HepG2 (cell line): ENCODE data around the gene COX4I2. TPM values are rescaled to one million over a fixed set of nuclear protein-coding genes. Genes with fewer than 3 reads are reported as not detected.

Experiments
- ELF1 ChIP-seq: sonication (generic); formaldehyde crosslinking; IDR thresholded peaks from 2 replicates; pipeline ENCODE4 v1.4.0; 2020; ENCODE audit warnings: missing genetic modification reagents
- HIVEP1 ChIP-seq: sonication (generic); formaldehyde crosslinking; IDR thresholded peaks from 2 replicates; pipeline ENCODE4 v1.4.0; 2020; ENCODE audit warnings: mild to moderate bottlenecking, missing genetic modification reagents
- KDM2A ChIP-seq: sonication (generic); formaldehyde crosslinking; IDR thresholded peaks from 2 replicates; pipeline ENCODE4 v1.4.0; 2020; ENCODE audit warnings: low read depth, missing genetic modification reagents, borderline replicate concordance
- KLF11 ChIP-seq: IDR thresholded peaks from 2 replicates; pipeline ENCODE4 v1.6.1; 2016; ENCODE audit warnings: missing compliant biosample characterization
- NFATC3 ChIP-seq: sonication (generic); formaldehyde crosslinking; IDR thresholded peaks from 2 replicates; pipeline ENCODE4 v1.5.1; 2020; ENCODE audit warnings: mild to moderate bottlenecking, missing genetic modification reagents
- NFRKB ChIP-seq: fragments of 450-650 bp; IDR thresholded peaks from 2 replicates; pipeline ENCODE4 v1.6.1; 2017
- PRMT3 ChIP-seq: sonication (generic); formaldehyde crosslinking; IDR thresholded peaks from 2 replicates; pipeline ENCODE4 v1.8.1; 2022; ENCODE audit warnings: low read depth, mild to moderate bottlenecking, moderate library complexity, missing genetic modification reagents, borderline replicate concordance
- RFXAP ChIP-seq: sonication (generic); formaldehyde crosslinking; IDR thresholded peaks from 2 replicates; pipeline ENCODE4 v1.4.0; 2020; ENCODE audit warnings: missing genetic modification reagents, borderline replicate concordance
- SMAD1 ChIP-seq: sonication (generic); formaldehyde crosslinking; IDR thresholded peaks from 2 replicates; pipeline ENCODE4 v1.4.0; 2020; ENCODE audit warnings: missing genetic modification reagents, low read depth, mild to moderate bottlenecking, borderline replicate concordance
- ZNF143 ChIP-seq: sonication (generic); formaldehyde crosslinking; IDR thresholded peaks from 2 replicates; pipeline ENCODE4 v1.4.0; 2020; ENCODE audit warnings: missing genetic modification reagents
- ZNF251 ChIP-seq: sonication (generic); formaldehyde crosslinking; IDR thresholded peaks from 2 replicates; pipeline ENCODE4 v1.9.0; 2021; ENCODE audit warnings: mild to moderate bottlenecking, missing genetic modification reagents
- ZNF331 ChIP-seq: sonication (generic); formaldehyde crosslinking; IDR thresholded peaks from 2 replicates; pipeline ENCODE4 v1.4.0; 2020; ENCODE audit warnings: missing genetic modification reagents
- ZNF367 ChIP-seq: sonication (generic); formaldehyde crosslinking; IDR thresholded peaks from 2 replicates; pipeline ENCODE4 v1.4.0; 2020; ENCODE audit warnings: missing genetic modification reagents, borderline replicate concordance
- ZNF543 ChIP-seq: sonication (generic); formaldehyde crosslinking; IDR thresholded peaks from 2 replicates; pipeline ENCODE4 v1.4.0; 2020; ENCODE audit warnings: mild to moderate bottlenecking, missing genetic modification reagents
- ZNF572 ChIP-seq: sonication (generic); formaldehyde crosslinking; IDR thresholded peaks from 2 replicates; pipeline ENCODE4 v1.5.1; 2020; ENCODE audit warnings: mild to moderate bottlenecking, missing genetic modification reagents
- polyA plus RNA-seq, 8 experiments: library from polyadenylated mRNA; depleted of rRNA in 3 of 8; stranded (reverse) in 7 of 8; unstranded in 1 of 8; fragments of >200 nt; fragmentation: Illumina TruSeq in 4 of 8; extraction: Trizol in 4 of 8; gene quantifications; 2 replicates each; pipeline versions ENCODE4 v1.2.1 to v1.2.3, GENCODE V29; 2011 to 2016; ENCODE audit warnings: low read depth in 4 of 8, missing spikeins in 1 of 8, mixed read lengths in 1 of 8; ENCODE audit not compliant: insufficient read depth in 1 of 8
- total RNA-seq, 5 experiments: library from RNA; depleted of rRNA; stranded (reverse); fragments of >200 nt; fragmentation: Illumina TruSeq; extraction: Trizol; gene quantifications; 2 replicates each; pipeline ENCODE4 v1.2.3, GENCODE V29; 2016; ENCODE audit warnings: low read depth in 1 of 5
- TF ChIP-seq, protein P1 (sequence below): sonication (generic); formaldehyde crosslinking; IDR thresholded peaks from 2 replicates; pipeline ENCODE4 v1.4.0; 2020; ENCODE audit warnings: missing genetic modification reagents, borderline replicate concordance
- TF ChIP-seq, protein P2 (sequence below): sonication (generic); formaldehyde crosslinking; IDR thresholded peaks from 2 replicates; pipeline ENCODE4 v1.5.0; 2020; ENCODE audit warnings: missing genetic modification reagents
- TF ChIP-seq, protein P3 (sequence below): sonication (generic); formaldehyde crosslinking; IDR thresholded peaks from 2 replicates; pipeline ENCODE4 v1.5.0; 2020; ENCODE audit warnings: missing genetic modification reagents
- TF ChIP-seq, protein P4 (sequence below): sonication (generic); formaldehyde crosslinking; IDR thresholded peaks from 2 replicates; pipeline ENCODE4 v1.4.0; 2020; ENCODE audit warnings: missing genetic modification reagents

The COX4I2 gene
- total and polyA plus RNA-seq, 2 of the 13 experiments (the other 11 are each of a cell fraction or from before 2014, with no cell fraction given), result 1.1 TPM; not detected in 1

DNA sequence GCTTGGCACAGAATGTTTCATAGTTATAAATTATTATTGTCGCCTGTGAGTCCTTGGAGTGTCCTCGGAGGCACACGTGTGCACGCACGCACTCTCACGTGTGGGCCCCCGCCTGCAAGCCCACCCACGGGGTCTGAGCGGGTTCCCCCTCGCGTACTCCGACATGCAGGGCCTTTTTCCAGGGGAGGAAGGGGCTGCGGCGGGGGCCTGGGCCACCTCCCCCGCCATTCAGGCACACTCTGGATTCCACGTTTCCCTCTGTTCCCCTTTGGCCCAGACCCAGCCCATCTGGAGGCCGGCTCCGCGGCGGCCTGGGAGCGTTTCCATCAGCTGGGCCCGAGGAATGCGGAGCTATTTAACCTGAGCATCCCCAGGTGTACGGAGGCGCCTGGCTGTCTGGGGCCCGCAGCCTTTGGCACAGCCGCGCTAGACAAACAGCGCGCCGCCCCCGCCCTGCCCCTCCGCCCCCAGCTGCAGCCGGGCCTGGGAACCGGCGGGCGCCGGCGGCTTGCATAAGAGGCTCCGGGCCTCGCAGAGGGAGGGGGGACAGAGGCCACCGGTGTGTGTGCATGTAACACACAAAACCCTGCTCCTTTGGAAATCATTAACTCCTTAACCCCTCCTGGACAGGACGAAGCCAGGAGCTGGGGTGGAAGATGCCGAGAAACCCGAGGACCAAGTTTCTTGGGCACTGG lies 29.3 kb upstream of the COX4I2 start (continued):
- TF ChIP-seq, protein P1, sequence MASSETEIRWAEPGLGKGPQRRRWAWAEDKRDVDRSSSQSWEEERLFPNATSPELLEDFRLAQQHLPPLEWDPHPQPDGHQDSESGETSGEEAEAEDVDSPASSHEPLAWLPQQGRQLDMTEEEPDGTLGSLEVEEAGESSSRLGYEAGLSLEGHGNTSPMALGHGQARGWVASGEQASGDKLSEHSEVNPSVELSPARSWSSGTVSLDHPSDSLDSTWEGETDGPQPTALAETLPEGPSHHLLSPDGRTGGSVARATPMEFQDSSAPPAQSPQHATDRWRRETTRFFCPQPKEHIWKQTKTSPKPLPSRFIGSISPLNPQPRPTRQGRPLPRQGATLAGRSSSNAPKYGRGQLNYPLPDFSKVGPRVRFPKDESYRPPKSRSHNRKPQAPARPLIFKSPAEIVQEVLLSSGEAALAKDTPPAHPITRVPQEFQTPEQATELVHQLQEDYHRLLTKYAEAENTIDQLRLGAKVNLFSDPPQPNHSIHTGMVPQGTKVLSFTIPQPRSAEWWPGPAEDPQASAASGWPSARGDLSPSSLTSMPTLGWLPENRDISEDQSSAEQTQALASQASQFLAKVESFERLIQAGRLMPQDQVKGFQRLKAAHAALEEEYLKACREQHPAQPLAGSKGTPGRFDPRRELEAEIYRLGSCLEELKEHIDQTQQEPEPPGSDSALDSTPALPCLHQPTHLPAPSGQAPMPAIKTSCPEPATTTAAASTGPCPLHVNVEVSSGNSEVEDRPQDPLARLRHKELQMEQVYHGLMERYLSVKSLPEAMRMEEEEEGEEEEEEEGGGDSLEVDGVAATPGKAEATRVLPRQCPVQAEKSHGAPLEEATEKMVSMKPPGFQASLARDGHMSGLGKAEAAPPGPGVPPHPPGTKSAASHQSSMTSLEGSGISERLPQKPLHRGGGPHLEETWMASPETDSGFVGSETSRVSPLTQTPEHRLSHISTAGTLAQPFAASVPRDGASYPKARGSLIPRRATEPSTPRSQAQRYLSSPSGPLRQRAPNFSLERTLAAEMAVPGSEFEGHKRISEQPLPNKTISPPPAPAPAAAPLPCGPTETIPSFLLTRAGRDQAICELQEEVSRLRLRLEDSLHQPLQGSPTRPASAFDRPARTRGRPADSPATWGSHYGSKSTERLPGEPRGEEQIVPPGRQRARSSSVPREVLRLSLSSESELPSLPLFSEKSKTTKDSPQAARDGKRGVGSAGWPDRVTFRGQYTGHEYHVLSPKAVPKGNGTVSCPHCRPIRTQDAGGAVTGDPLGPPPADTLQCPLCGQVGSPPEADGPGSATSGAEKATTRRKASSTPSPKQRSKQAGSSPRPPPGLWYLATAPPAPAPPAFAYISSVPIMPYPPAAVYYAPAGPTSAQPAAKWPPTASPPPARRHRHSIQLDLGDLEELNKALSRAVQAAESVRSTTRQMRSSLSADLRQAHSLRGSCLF (CRISPR knock-in tag), result no peak
- peak; percentile 100 for TF ChIP-seq SMAD1 (CRISPR knock-in tag)
- peak; percentile 96; the same call in 1 of the 2 replicates for TF ChIP-seq PRMT3 (CRISPR knock-in tag)
- TF ChIP-seq ZNF543, result peak; percentile 99
- peak; percentile 99 for TF ChIP-seq ZNF331
- peak; percentile 97 for TF ChIP-seq RFXAP (CRISPR knock-in tag)
- peak; percentile 78 for TF ChIP-seq ELF1 (CRISPR knock-in tag)
- peak; percentile 95; the same call in 1 of the 2 replicates for TF ChIP-seq ZNF572 (CRISPR knock-in tag)
- TF ChIP-seq, protein P2, sequence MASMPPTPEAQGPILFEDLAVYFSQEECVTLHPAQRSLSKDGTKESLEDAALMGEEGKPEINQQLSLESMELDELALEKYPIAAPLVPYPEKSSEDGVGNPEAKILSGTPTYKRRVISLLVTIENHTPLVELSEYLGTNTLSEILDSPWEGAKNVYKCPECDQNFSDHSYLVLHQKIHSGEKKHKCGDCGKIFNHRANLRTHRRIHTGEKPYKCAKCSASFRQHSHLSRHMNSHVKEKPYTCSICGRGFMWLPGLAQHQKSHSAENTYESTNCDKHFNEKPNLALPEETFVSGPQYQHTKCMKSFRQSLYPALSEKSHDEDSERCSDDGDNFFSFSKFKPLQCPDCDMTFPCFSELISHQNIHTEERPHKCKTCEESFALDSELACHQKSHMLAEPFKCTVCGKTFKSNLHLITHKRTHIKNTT, result no peak
- peak; percentile 100 for TF ChIP-seq HIVEP1
- TF ChIP-seq ZNF251, result no peak
- TF ChIP-seq ZNF367 (CRISPR knock-in tag), result peak; percentile 99
- peak; percentile 99 for TF ChIP-seq KDM2A (CRISPR knock-in tag)
- TF ChIP-seq, protein P3, sequence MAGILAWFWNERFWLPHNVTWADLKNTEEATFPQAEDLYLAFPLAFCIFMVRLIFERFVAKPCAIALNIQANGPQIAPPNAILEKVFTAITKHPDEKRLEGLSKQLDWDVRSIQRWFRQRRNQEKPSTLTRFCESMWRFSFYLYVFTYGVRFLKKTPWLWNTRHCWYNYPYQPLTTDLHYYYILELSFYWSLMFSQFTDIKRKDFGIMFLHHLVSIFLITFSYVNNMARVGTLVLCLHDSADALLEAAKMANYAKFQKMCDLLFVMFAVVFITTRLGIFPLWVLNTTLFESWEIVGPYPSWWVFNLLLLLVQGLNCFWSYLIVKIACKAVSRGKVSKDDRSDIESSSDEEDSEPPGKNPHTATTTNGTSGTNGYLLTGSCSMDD (CRISPR knock-in tag), result no peak
- peak; percentile 88 for TF ChIP-seq KLF11
- TF ChIP-seq, protein P4, sequence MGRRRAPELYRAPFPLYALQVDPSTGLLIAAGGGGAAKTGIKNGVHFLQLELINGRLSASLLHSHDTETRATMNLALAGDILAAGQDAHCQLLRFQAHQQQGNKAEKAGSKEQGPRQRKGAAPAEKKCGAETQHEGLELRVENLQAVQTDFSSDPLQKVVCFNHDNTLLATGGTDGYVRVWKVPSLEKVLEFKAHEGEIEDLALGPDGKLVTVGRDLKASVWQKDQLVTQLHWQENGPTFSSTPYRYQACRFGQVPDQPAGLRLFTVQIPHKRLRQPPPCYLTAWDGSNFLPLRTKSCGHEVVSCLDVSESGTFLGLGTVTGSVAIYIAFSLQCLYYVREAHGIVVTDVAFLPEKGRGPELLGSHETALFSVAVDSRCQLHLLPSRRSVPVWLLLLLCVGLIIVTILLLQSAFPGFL (CRISPR knock-in tag), result no peak
- peak; percentile 72 for TF ChIP-seq ZNF143 (CRISPR knock-in tag)
- peak; percentile 100 for TF ChIP-seq NFATC3 (CRISPR knock-in tag)
- TF ChIP-seq NFRKB, result no peak
